ENCODE data around the gene WDR53. TPM values are rescaled to one million over a fixed set of nuclear protein-coding genes. Genes with fewer than 3 reads are reported as not detected.

The WDR53 gene
- total RNA-seq, 1 donor from 2014 or later: 0.21 TPM

DNA sequence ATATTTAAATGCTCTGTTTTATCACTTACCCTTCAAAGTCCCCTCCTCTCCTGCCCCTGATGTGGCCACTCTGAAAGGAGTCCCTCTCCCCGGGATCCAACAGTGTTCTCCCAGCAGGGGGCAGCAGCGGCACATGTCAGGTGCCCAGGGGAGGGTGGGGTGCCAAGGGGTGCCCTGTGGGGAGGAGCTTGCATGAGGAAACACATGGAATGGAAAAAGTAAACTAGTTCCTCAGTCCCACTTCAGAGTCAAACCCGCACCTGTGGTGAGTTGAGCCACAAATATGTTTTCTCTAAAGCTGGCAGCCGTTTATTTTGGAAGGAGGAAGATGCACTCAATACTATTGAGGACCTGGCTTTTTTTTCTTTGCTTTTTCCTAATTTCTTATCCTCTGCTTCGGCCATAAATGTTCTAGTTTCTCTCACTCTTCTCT is 41.0 kb upstream of the WDR53 start:
- Histone ChIP-seq H3K4me1 (no peaks in the 10 kb centered on the region), H3K4me3 (no peak overlapping the region), H3K27me3 (no peaks in the 10 kb centered on the region), H3K27ac (no peak overlapping the region), H3K36me3 (no peaks in the 10 kb centered on the region), H3K9me3 (no peaks in the 10 kb centered on the region)
- DNase-seq (ENCODE audit: low spot score in 2 of 2): peak; percentile 46 to 89
- intact Hi-C loops (cut with DNase I): loop anchor here (1.0 kb wide), 1 partner anchor 76 kb away; no protein-coding TSS in a partner anchor
- TF ChIP-seq, protein P1, sequence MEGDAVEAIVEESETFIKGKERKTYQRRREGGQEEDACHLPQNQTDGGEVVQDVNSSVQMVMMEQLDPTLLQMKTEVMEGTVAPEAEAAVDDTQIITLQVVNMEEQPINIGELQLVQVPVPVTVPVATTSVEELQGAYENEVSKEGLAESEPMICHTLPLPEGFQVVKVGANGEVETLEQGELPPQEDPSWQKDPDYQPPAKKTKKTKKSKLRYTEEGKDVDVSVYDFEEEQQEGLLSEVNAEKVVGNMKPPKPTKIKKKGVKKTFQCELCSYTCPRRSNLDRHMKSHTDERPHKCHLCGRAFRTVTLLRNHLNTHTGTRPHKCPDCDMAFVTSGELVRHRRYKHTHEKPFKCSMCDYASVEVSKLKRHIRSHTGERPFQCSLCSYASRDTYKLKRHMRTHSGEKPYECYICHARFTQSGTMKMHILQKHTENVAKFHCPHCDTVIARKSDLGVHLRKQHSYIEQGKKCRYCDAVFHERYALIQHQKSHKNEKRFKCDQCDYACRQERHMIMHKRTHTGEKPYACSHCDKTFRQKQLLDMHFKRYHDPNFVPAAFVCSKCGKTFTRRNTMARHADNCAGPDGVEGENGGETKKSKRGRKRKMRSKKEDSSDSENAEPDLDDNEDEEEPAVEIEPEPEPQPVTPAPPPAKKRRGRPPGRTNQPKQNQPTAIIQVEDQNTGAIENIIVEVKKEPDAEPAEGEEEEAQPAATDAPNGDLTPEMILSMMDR (IDR thresholded peaks at IDR 0.05): peak; percentile 39 to 71 (median 70)

DNA sequence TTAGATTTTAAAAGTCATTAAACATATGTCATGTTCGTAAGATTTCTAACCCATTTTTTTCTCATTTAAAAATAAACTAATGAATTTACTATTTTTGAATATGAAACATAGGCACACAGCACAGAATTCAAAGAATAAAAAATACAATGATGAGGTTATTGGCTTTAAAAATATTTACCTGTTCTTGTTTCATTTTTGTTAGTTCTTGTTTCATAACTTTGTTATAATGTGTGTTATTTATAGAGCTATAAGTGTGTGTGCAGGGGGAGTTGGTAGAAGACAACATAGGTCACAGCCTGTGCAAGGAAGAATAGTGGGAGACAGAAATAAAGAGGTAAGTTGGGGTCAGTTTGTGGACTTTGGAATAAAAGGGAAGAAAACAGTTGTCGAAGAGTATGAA is 40.3 kb upstream of the WDR53 start:
- Histone ChIP-seq H3K4me1 (no peaks in the 10 kb centered on the region), H3K9me3 (no peaks in the 10 kb centered on the region), H3K27ac (no peak overlapping the region), H3K36me3 (no peaks in the 10 kb centered on the region), H3K4me3 (no peak overlapping the region), H3K27me3 (no peaks in the 10 kb centered on the region)
- intact Hi-C loops (cut with DNase I): loop anchor here (1.0 kb wide), 1 partner anchor 77 kb away; no protein-coding TSS in a partner anchor
- DNase-seq (ENCODE audit: low spot score in 2 of 2): no peak
- TF ChIP-seq, protein P1 (IDR thresholded peaks at IDR 0.05): no peak

DNA sequence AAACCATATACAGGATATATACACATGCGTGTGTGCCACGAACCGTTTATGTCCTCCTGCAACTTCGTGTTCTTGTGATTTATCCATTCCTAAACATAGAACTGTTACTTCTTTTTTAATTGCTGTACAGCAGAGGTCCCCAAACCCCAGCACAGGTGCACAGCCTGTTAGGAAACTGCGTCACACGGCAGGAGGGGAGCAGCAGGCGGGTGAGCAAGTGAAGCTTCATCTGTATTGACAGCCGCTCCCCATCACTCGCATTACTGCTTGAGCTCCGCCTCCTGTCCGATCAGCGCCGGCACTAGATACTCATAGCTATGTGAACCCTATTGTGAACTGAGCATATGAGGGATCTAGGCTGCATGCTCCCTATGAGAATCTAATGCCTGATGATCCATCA is 36.2 kb upstream of the WDR53 start:
- Histone ChIP-seq H3K9me3 (no peaks in the 10 kb centered on the region), H3K36me3 (no peaks in the 10 kb centered on the region), H3K4me1 (no peaks in the 10 kb centered on the region), H3K27ac (no peak overlapping the region), H3K27me3 (no peaks in the 10 kb centered on the region), H3K4me3 (no peak overlapping the region)
- TF ChIP-seq, protein P1 (IDR thresholded peaks at IDR 0.05): no peak
- no peak for DNase-seq (ENCODE audit: low spot score in 2 of 2)
- intact Hi-C loops (cut with DNase I): no loop called here

DNA sequence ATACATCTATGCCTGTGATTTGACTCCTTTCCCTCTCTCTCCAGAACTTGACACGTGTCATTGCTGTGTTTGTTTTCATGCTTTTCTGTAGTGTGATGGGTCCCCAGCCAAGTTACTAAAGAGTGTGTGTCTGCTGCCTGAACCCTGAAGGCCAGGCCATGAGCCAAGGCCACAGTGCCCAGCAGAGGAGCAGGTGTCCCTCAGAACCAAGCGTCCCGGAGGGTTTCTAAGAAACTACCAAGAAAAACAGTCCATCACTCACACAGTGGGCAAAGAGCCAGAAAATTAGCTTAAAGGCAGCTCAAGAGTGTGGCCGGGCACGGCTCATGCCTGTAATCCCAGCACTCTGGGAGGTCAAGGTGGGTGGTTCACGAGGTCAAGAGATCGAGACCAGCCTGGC is 35.3 kb upstream of the WDR53 start:
- TF ChIP-seq, protein P1 (IDR thresholded peaks at IDR 0.05): no peak
- Histone ChIP-seq H3K27me3 (no peaks in the 10 kb centered on the region), H3K4me3 (no peak overlapping the region), H3K27ac (no peak overlapping the region), H3K9me3 (no peaks in the 10 kb centered on the region), H3K36me3 (no peaks in the 10 kb centered on the region), H3K4me1 (no peaks in the 10 kb centered on the region)
- intact Hi-C loops (cut with DNase I): no loop called here
- peak in 1 of 2 donors; percentile 18 for DNase-seq (ENCODE audit: low spot score in 2 of 2)

DNA sequence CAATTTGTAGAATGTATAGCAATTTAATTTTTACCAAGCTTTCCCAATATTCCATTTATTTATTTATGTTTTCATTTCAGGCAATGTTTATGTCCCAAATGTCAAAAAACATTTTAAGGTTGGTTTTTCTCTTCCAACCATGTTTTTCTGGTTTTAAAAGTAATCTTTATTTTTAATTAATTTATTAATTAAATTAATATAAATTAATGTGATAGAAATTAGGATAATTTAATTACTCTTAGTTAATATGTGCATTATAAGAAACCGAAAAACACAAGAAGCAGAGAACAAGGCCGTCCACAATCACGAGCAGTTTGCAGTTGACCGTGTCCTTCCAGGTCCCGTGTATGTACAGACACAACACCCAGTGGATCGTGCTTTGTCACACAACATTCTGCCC is 34.3 kb upstream of the WDR53 start:
- H3K36me3 ChIP-seq: no peaks in the 10 kb centered on the region
- DNase-seq (ENCODE audit: low spot score in 2 of 2): no peak
- H3K4me3 ChIP-seq: no peak overlapping the region
- intact Hi-C loops (cut with DNase I): no loop called here
- no peaks in the 10 kb centered on the region for H3K4me1 ChIP-seq
- H3K27ac ChIP-seq: no peak overlapping the region
- TF ChIP-seq, protein P1 (IDR thresholded peaks at IDR 0.05): no peak
- H3K27me3 ChIP-seq: no peaks in the 10 kb centered on the region
- no peaks in the 10 kb centered on the region for H3K9me3 ChIP-seq

DNA sequence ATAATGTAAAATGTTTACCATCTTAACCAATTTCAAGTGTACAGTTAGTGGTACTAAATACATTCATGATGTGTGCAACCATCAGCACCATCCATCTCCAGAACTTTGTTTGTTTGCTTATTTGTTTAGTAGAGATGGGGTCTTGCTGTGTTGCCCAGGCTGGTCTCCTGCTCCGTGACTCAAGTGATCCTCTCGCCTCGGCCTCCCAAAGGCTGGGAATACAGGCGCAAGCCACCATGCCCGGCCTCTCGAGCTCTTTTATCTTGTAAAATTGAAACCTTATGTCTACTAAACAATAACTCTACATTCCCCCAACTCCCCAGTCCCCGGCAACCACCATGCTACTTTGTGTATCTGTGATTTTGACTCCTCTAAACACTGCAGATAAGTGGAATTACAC is 32.0 kb upstream of the WDR53 start:
- H3K27me3 ChIP-seq: no peaks in the 10 kb centered on the region
- H3K4me3 ChIP-seq: no peak overlapping the region
- H3K27ac ChIP-seq: no peak overlapping the region
- H3K4me1 ChIP-seq: no peaks in the 10 kb centered on the region
- H3K36me3 ChIP-seq: no peaks in the 10 kb centered on the region
- no peaks in the 10 kb centered on the region for H3K9me3 ChIP-seq
- intact Hi-C loops (cut with DNase I): no loop called here
- DNase-seq (ENCODE audit: low spot score in 2 of 2): no peak
- TF ChIP-seq, protein P1 (IDR thresholded peaks at IDR 0.05): no peak

Measured in ascending aorta (tissue), 2 donors.